Measurements from ENCODE around the gene CDC14A. TPM values are rescaled to one million over a fixed set of nuclear protein-coding genes. Genes with fewer than 3 reads are reported as not detected.

Gene CDC14A
- total and polyA plus RNA-seq, 2 of the 8 experiments (the other 6 are each of a cell fraction or from before 2014, with no cell fraction given): 3.2 to 8.9 TPM

DNA sequence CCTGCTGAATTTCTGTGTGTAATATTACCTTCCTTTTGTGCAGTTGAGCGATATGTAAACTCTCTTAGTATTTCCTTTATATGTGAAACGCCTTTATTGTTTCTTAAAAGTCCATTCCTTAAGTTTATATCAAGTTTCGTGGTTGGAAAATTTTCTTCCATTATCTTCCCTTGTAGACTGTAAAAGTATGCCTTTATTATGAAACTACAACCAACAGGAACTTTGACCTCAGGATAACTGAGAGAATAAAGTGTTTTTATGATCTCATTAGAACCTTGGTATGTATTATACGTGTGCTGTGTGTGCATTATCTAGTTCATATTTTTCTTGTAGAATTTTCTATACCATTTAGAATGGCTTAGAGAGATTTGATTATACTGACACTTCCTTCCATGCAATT, 3.1 kb upstream of the CDC14A start:
- no peak overlapping the region for H2AK5ac ChIP-seq (ENCODE audit: low read depth, low read length)
- DNase-seq (ENCODE audit: low read depth in 1 of 2, low spot score in 2 of 2) (no peak), FAIRE-seq (no peak)
- no peak overlapping the region for H3K56ac ChIP-seq (replicated peaks; ENCODE audit: insufficient read length, low read depth, low read length)
- no peak overlapping the region for H2BK15ac ChIP-seq (ENCODE audit: low read length)
- H3K18ac ChIP-seq (ENCODE audit: extremely low read depth, low read length): no peak overlapping the region
- H2BK12ac ChIP-seq (ENCODE audit: low read depth, low read length): no peak overlapping the region
- no peaks in the 10 kb centered on the region for H4K20me1 ChIP-seq (replicated peaks in 1 of 2; ENCODE audit: control insufficient read depth in 1 of 2, insufficient read depth in 2 of 2, low read length in 2 of 2)
- H3K79me1 ChIP-seq (ENCODE audit: low read depth, low read length): no peaks in the 10 kb centered on the region
- ChIA-PET POLR2A (ENCODE audit: partially characterized antibody) (interaction anchor here (0.6 kb wide), 1 partner anchor 214 kb away, joined by 3 read pairs; no protein-coding TSS in a partner anchor), CTCF (ENCODE audit: partially characterized antibody) (interaction anchor here (0.6 to 1.8 kb wide), 3 partner anchors 10 to 98 kb away, joined by 3 to 8 read pairs (median 3); no protein-coding TSS in a partner anchor)
- H3K79me2 ChIP-seq (ENCODE audit: control insufficient read depth in 1 of 2, insufficient read depth in 2 of 2, low read length in 2 of 2): peaks cover 0 to 10% of the 10 kb centered on the region in 2 experiments; a peak in 2 of 4 replicates
- H3K4me3 ChIP-seq (ENCODE audit: extremely low read depth in 1 of 4, insufficient read depth in 2 of 4, low read depth in 3 of 4, low read length in 4 of 4): no peak overlapping the region
- H3K23me2 ChIP-seq (ENCODE audit: low read depth, low read length): peaks cover 4% of the 10 kb centered on the region; the same call in 1 of the 2 replicates
- H4K5ac ChIP-seq (ENCODE audit: insufficient read length, low read depth, low read length): no peak overlapping the region
- no peak overlapping the region for H3K23ac ChIP-seq (ENCODE audit: insufficient read length)
- no peaks in the 10 kb centered on the region for H3K27me3 ChIP-seq (replicated peaks in 1 of 4; ENCODE audit: control insufficient read depth in 3 of 4, extremely low read depth in 1 of 4, insufficient read depth in 3 of 4, low read length in 3 of 4)
- H2AFZ ChIP-seq (ENCODE audit: low read length): no peak overlapping the region
- no peak overlapping the region for H2BK20ac ChIP-seq (ENCODE audit: low read length)
- no peak overlapping the region for H3K4me2 ChIP-seq (ENCODE audit: insufficient read depth in 1 of 2, low read depth in 2 of 2, low read length in 2 of 2)
- H2BK120ac ChIP-seq (replicated peaks; ENCODE audit: low read depth, low read length): no peak overlapping the region
- no peak overlapping the region for H3K9ac ChIP-seq (replicated peaks in 1 of 4; ENCODE audit: extremely low read depth in 1 of 4, low read depth in 3 of 4, low read length in 3 of 4)
- no peaks in the 10 kb centered on the region; a peak in 1 of 8 replicates for H3K36me3 ChIP-seq (ENCODE audit: control insufficient read depth in 2 of 4, insufficient read depth in 4 of 4, low read length in 3 of 4)
- H3K9me3 ChIP-seq (ENCODE audit: insufficient read depth in 2 of 2, low read depth in 1 of 2, low read length in 1 of 2): no peaks in the 10 kb centered on the region
- H2BK5ac ChIP-seq (ENCODE audit: low read depth, low read length): no peak overlapping the region
- no peak overlapping the region for H3K14ac ChIP-seq (ENCODE audit: insufficient read length)
- no peak overlapping the region for H4K91ac ChIP-seq (replicated peaks; ENCODE audit: insufficient read length, low read length)
- WGBS, 2 experiments (ENCODE audit: extremely low coverage in 1 of 2, insufficient coverage in 1 of 2, insufficient read length in 1 of 2, insufficient replicate concordance in 2 of 2, low coverage in 1 of 2, low lambda C conversion rate in 2 of 2, missing lambda C conversion rate in 1 of 2): 92% methylated on average over 4 of the region's 4 CpGs; no CpG with 5 or more reads in 1 of the 2 experiments
- H4K8ac ChIP-seq (ENCODE audit: extremely low read depth, insufficient read depth, low read length): no peak overlapping the region
- peaks cover 0 to 3% (median 2%) of the 10 kb centered on the region in 4 experiments; a peak in 3 of 7 replicates for H3K4me1 ChIP-seq (replicated peaks in 1 of 4; ENCODE audit: control insufficient read depth in 3 of 4, insufficient read depth in 4 of 4, low read length in 3 of 4)
- no peak overlapping the region for H3K27ac ChIP-seq (ENCODE audit: low read depth, low read length)
- no peak overlapping the region for H3K4ac ChIP-seq (replicated peaks; ENCODE audit: insufficient read length, low read depth, low read length)
- TF ChIP-seq MAFK (IDR thresholded peaks at IDR 0.05; ENCODE audit: low read depth, low read length) (no peak), USF2 (IDR thresholded peaks at IDR 0.05; ENCODE audit: low read length) (no peak), CHD1 (IDR thresholded peaks at IDR 0.05; ENCODE audit: low read depth, low read length) (no peak), NANOG (IDR thresholded peaks at IDR 0.05; ENCODE audit: insufficient read depth, low read depth, low read length, poor library complexity, severe bottlenecking) (no peak), CEBPB (IDR thresholded peaks at IDR 0.05; ENCODE audit: low read depth, low read length) (no peak), TCF12 (IDR thresholded peaks at IDR 0.05; ENCODE audit: low read depth, low read length) (no peak), SAP30 (IDR thresholded peaks at IDR 0.05; ENCODE audit: insufficient read depth, insufficient replicate concordance, low read length) (no peak), KDM5A (IDR thresholded peaks at IDR 0.05; ENCODE audit: low read length) (no peak), HDAC6 (IDR thresholded peaks at IDR 0.05; ENCODE audit: low read depth, low read length) (no peak)
- TF ChIP-seq, protein P1, sequence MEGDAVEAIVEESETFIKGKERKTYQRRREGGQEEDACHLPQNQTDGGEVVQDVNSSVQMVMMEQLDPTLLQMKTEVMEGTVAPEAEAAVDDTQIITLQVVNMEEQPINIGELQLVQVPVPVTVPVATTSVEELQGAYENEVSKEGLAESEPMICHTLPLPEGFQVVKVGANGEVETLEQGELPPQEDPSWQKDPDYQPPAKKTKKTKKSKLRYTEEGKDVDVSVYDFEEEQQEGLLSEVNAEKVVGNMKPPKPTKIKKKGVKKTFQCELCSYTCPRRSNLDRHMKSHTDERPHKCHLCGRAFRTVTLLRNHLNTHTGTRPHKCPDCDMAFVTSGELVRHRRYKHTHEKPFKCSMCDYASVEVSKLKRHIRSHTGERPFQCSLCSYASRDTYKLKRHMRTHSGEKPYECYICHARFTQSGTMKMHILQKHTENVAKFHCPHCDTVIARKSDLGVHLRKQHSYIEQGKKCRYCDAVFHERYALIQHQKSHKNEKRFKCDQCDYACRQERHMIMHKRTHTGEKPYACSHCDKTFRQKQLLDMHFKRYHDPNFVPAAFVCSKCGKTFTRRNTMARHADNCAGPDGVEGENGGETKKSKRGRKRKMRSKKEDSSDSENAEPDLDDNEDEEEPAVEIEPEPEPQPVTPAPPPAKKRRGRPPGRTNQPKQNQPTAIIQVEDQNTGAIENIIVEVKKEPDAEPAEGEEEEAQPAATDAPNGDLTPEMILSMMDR (IDR thresholded peaks at IDR 0.05; ENCODE audit: control extremely low read depth in 1 of 3, insufficient read depth in 1 of 3, low read depth in 1 of 3, low read length in 3 of 3): no peak

All from H1 (cell line).